ENCODE results near the gene LMBR1L. TPM values are rescaled to one million over a fixed set of nuclear protein-coding genes. Genes with fewer than 3 reads are reported as not detected.

LMBR1L gene
- total and polyA plus RNA-seq, 2 of the 13 experiments (the other 11 are each of a cell fraction or from before 2014, with no cell fraction given) = 12.2 to 65.9 TPM

- TF ChIP-seq MED13 (CRISPR knock-in tag; IDR thresholded peaks at IDR 0.05) (no peak), RXRA (CRISPR knock-in tag; IDR thresholded peaks at IDR 0.05) (no peak; the same call in 1 of the 2 replicates), NFRKB (IDR thresholded peaks at IDR 0.05) (no peak), ZNF746 (CRISPR knock-in tag; IDR thresholded peaks at IDR 0.05) (peak; percentile 36; the same call in 1 of the 2 replicates), ZNF615 (CRISPR knock-in tag; IDR thresholded peaks at IDR 0.05; ENCODE audit: borderline replicate concordance) (no peak), NFE2L2 (IDR thresholded peaks at IDR 0.05; ENCODE audit: low read length) (no peak), STAT5B (CRISPR knock-in tag; IDR thresholded peaks at IDR 0.05) (no peak), SCMH1 (CRISPR knock-in tag; IDR thresholded peaks at IDR 0.05; ENCODE audit: borderline replicate concordance) (no peak), SMARCC2 (IDR thresholded peaks at IDR 0.05) (no peak), ZNF724P (CRISPR knock-in tag; IDR thresholded peaks at IDR 0.05; ENCODE audit: borderline replicate concordance) (0 out of 2 replicates have a peak, but pooled peaks have one; percentile 57), GRHL1 (CRISPR knock-in tag; conservative IDR thresholded peaks at IDR 0.05) (no peak), TSC22D2 (CRISPR knock-in tag; IDR thresholded peaks at IDR 0.05; ENCODE audit: borderline replicate concordance) (no peak), SALL2 (CRISPR knock-in tag; IDR thresholded peaks at IDR 0.05) (no peak), FOXJ3 (CRISPR knock-in tag; IDR thresholded peaks at IDR 0.05; ENCODE audit: borderline replicate concordance) (no peak), ZBTB10 (CRISPR knock-in tag; IDR thresholded peaks at IDR 0.05; ENCODE audit: borderline replicate concordance) (no peak), GABPA (IDR thresholded peaks at IDR 0.05; ENCODE audit: low read depth, low read length) (no peak), GABPA (CRISPR knock-in tag; IDR thresholded peaks at IDR 0.05; ENCODE audit: low read depth) (no peak), CSRNP2 (CRISPR knock-in tag; conservative IDR thresholded peaks at IDR 0.05; ENCODE audit: low read depth) (no peak), NFKB2 (CRISPR knock-in tag; IDR thresholded peaks at IDR 0.05; ENCODE audit: borderline replicate concordance) (peak; percentile 74), MAFK (conservative IDR thresholded peaks at IDR 0.05 in 1 of 2, IDR thresholded peaks at IDR 0.05 in 1 of 2; ENCODE audit: low read length in 2 of 2) (no peak), PHF20 (CRISPR knock-in tag; IDR thresholded peaks at IDR 0.05) (0 out of 2 replicates have a peak, but pooled peaks have one; percentile 35), BCL3 (CRISPR knock-in tag; IDR thresholded peaks at IDR 0.05) (peak; percentile 40), ZFP82 (CRISPR knock-in tag; IDR thresholded peaks at IDR 0.05; ENCODE audit: borderline replicate concordance) (no peak)
Measured at GRCh38 chr12:49131051-49131893, 20.6 kb upstream of the LMBR1L start, which contains the start of gene TUBA1B (continued).
